GM19239 (cell line): Measurements from ENCODE around the gene LDLRAD4.
A peak's percentile ranks its signal among the peaks of the same experiment; 100 is the strongest.

ENCODE experiments used
- DNase-seq: peaks from one replicate; pipeline ENCODE4 v3.0.0; 2011; ENCODE audit warnings: low spot score; ENCODE audit not compliant: insufficient read length
- FAIRE-seq: peaks from 2 replicates; lab custom pipeline; 2011; peaks lifted over from hg19 to GRCh38; lab: Jason Lieb, UNC

LDLRAD4 gene

DNA sequence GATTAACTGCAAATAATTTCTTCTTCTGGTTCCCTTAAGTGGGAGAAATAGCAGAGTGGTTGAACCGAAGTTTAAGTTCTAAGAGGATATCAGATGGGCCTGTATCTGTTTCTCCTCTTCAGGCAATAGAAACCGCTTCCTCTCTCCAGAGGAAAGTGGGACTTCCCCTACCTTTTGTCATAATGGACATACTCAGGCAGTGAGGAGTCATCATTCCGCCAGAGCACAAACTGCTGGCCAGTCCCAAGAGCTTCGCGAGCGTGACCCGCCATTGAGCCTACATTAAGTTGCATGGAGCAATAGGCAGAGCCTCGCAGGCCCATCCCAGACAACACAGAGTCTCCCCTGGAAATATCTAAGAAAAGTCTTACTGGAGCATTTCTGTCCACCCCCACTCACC lies 158.9 kb downstream of the LDLRAD4 start:
- no peak for DNase-seq

DNA sequence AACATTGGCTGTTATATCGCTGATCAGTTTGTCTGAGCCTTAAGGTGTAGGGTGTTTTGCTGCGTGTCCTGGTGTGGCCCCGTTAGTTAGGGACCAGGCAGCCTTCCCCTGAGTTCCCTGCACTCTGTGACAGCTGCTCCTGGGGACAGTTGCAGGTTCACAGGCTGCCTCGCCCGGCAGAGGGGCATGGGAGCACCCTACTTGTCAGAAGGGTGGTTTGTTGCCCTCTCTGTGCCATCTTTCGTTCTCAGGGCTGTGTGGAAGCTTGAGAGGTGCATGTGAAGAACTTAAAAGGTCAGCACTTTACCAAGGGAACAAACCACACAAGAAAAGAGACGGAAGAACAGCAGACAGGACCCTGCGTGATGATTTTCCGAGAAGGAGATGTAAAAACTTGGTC lies 159.6 kb downstream of the LDLRAD4 start:
- DNase-seq (no peak), FAIRE-seq (no peak)

More for the DNA sequence above, 158.9 kb downstream of the LDLRAD4 start:
- no peak for FAIRE-seq

DNA sequence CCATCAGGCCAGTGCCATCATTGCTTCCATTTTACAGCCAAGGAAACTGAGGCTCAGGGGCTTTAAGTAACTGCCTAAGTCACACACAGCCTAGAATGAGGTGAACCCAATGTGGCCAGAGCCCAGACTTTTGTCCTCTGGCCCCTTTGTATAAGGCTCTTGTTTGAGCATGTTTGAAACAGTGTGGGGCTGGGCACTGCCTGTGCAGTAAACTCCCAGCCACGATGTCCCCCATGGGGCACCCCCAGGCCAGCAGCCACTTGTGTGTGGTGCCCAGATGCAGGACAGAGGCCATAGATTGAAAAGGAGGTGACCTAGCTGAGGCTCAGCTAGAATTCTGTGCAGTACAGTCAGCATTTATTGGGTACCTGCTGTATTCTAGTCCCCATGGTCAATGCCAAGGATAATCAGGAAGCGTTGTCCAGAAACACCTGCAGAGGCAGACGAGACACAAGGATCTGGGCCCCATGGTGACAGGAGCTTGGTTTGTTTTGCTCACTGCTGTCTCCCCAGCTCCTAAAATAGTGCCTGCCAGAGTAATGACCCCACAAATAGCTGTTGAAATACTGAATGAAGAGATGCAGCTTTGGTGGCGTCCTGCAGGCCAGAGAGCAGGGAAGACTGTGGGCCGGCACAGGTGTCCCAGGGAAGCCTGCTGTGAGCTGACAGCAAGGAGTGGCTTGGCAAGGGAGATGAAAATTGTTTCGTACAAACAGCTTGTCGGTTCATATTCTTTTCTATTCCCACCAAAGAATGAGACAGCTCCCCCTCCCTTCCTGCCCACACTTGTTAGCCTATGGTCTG lies 160.7 kb downstream of the LDLRAD4 start:
- no peak for FAIRE-seq
- no peak for DNase-seq

DNA sequence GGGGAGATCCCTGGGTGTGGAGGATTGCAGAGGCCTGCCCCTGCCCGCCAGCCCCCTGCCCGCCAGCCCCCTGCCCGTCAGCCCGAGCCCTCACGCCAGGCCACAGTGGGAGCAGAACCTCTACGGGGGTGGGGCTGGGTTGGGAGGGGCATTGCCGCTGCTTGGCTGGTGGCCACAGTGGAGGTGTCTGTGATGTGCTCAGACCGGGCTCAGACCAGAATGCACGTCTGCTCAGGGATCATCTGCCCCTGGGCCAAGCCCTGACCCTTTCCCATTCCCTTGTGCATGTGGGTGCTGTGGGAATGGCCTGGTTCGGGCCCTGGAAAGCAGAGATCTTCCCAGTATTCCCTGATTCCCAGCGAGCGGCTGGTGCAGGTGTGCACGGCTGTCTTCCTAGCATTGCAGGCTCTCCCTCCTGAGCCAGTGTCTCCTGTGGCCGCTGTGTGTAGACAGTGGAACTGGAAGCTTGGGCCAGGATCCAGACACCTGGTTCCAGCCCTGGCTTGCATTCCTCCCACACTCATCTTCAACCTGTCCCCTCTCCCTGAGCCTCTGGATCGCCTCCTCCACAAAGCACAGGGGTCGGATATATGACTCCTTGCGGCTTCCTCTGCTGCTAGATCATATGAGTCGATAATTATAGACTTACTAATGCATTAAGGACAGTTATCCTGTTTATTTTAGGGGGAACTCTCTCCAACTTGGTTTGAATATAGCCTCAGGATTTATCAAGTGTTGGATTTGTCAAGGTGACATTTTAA lies 161.6 kb downstream of the LDLRAD4 start:
- DNase-seq (no peak), FAIRE-seq (no peak)

DNA sequence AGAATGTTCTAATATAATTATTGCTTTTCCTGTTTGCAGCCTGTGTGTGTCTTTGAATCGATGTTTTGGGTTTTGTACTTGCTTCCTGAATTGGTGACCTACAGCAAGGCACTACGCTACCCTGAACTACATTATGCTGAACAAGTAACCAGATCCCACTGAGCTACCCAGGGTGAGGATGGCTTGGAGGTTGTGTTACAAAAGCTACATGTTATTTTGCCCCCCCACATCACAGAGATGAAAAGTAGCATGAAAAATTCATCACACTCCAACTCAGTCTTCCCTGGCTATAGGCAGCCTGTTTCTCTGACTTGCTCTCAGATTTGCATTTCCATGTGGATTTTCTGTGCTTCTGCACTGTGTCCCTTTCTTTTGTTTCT lies 162.1 kb downstream of the LDLRAD4 start:
- DNase-seq = no peak
- FAIRE-seq = no peak

DNA sequence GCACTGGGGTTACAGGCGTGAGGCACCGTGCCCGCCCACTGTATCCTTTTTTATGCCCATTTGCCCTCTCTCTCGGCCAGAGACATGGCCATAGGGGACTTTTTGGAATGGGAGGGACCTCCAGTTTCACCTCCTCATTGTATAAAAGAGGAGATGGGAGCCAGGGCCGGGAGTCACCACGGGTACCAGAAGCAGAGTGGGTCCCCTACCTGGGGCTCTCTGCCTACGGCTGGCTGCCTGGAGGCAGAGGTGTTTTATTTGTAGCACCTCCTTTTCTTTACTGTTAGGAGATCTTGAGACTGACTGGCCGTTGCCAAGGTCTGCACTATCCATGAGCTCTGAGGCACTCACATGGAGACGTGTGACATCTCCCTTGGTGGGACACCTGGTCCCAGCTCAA lies 162.8 kb downstream of the LDLRAD4 start:
- DNase-seq (no peak), FAIRE-seq (no peak)

DNA sequence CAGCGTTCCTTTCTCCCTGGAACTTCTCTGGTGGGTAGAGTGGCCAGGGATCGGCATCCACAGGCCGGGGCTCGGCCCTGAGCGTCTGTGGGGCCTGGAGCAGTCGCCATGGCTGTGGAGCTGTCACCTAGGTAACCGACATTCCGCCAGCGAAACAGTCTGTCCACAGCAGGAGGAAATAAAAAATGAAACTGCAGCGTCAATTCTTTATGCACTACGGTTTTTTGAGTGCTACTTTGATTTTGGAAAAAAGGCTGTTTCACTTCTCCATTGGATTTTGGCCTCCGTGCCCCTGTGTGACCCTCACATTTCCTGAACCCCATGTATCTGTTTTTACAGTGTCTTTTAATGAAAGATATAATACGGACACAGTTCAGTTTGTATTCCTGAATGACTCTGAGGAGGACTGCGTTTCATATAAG lies 163.4 kb downstream of the LDLRAD4 start:
- FAIRE-seq (no peak), DNase-seq (peak; percentile 79)

DNA sequence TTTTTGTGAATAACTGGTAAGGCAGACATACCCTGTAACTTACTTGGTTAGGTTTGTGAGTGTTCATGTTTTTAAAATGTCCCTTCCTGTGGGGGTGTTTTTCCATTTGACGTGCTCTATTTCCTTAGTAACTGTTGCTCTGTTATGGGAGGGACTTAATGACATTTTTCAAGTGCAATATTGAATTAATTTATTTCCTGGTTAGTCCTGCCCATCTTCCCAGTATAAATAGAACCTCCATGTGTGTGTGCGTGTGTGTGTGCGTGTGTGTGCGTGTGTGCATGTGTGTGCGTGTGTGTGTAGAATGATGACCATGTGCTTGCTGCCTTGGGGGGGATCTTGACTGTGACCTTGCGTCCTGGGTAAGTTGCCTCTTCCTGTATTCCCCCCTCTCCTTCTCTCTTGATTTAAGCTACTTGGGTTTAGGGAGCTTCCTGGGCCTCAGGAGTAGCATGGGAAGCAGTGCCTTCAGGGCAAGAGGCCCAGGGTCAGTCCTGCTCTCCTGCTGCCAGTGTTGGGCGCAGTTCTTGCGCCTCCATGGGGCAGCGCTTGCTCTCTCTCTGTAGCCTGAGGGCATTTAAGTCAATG lies 163.9 kb downstream of the LDLRAD4 start:
- no peak for DNase-seq
- FAIRE-seq = no peak

DNA sequence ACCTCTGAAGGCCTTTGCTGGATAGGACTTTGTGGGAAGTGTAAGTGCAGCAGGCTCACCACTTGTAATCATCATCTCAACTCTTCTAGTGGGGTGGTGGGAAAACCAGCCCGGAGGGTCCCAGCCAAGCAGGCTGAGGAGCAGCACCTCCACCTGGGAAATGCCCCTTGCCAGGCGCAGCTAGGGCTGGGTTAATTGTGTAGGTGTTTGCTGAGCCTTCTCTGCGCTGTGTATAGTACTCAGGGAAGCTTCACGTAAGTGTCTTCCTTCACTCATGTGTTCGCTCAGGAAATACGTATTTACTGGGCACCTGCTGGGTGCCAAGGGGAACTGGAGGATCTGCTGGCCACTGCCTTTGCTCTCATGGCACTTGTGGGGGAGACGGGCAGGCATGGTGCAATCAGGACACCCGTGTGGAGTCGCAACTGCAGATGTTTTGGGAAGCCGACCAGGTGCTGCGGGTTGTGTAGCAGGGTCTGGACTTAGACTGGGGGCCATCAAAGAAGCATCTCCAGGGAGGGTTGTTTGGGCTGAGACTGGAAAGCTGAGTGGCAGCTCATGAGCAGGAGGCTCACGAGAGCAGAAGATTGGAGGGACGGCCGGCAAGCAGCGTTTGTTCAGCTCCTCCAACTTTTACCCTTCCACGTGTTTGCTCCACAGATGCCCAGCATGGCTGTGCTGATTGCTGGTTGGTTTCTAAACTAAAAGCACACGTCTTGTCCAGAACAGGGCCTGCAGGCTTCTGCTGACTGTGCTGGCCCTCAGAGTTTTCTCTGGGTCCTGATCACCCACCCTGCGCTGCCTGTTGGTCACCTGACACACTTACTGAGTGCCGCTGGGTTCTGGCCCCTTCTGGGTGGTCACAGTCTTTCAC lies 164.6 kb downstream of the LDLRAD4 start:
- FAIRE-seq (no peak), DNase-seq (no peak)

DNA sequence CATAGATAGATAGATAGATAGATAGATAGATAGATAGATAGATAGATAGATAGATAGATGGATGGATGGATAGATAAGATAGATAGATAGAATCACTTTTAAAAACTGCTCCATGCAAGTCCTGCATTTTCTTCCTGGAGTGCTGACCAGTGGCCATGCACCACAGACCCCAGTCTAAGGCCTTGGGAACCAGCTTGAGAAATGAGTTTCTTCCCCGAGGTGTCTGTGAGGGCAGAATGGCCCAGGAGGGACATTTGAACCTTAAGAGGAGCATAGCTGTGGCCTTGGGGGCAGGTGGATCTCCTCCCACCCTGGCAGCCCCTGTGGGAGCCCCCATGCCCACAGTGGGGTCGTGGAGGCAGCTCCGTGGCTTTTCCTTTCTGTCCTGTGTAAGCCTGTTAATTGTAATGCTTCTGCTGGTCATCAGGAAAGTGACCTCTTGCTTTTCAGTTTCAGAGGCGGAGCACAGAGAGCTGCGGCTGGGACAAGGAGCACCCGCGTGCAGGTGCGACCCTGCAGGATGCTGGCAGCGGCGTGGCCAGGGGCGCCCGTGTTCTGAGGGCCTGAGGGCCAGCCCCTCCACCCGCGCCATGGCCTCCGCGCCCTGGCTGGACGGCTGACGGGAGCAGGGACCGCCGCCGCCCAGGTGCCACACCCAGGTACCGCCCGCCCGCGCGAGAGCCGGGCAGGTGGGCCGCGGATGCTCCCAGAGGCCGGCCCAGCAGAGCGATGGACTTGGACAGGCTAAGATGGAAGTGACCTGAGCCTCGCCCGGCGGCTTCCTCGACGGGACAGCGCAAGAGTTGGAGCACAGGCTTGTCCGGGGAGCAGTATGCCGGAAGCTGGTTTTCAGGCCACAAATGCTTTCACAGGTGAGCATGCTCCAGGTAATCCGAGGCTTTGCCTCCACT lies 168.6 kb downstream of the LDLRAD4 start:
- FAIRE-seq = no peak
- DNase-seq = no peak

DNA sequence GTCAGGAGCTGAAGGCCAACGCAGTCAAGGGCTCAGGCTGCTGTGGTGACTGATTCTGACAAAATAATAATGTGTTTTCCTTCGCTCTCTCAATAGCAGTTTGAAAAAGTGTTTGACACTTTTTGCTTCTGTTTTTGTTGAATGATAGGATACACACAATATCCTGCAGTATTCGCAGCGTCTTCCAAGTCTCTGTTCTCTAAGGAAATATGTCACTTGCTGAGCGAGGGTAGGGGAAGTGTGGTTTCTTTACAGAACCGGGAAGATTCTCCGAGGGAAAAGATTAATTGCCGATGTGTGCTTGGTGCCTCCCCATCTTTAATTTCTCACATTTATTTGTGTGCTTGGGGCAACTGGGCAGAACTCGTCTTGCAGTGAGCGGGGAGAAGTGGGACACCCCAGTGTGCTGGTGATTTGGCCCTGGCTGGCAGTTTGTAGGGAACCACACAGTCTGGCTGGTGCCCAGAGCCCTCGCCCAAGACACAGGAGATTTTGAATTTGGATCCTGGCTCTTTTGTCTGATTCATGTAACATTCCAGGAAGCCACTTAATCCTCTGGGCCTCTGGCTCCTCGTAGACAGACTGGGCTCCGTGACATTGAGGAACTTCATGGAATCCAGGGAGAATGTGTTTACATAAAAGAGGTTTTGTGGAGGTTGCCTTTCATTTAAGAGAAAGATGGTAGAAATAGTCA lies 169.4 kb downstream of the LDLRAD4 start:
- FAIRE-seq = no peak
- DNase-seq = no peak

DNA sequence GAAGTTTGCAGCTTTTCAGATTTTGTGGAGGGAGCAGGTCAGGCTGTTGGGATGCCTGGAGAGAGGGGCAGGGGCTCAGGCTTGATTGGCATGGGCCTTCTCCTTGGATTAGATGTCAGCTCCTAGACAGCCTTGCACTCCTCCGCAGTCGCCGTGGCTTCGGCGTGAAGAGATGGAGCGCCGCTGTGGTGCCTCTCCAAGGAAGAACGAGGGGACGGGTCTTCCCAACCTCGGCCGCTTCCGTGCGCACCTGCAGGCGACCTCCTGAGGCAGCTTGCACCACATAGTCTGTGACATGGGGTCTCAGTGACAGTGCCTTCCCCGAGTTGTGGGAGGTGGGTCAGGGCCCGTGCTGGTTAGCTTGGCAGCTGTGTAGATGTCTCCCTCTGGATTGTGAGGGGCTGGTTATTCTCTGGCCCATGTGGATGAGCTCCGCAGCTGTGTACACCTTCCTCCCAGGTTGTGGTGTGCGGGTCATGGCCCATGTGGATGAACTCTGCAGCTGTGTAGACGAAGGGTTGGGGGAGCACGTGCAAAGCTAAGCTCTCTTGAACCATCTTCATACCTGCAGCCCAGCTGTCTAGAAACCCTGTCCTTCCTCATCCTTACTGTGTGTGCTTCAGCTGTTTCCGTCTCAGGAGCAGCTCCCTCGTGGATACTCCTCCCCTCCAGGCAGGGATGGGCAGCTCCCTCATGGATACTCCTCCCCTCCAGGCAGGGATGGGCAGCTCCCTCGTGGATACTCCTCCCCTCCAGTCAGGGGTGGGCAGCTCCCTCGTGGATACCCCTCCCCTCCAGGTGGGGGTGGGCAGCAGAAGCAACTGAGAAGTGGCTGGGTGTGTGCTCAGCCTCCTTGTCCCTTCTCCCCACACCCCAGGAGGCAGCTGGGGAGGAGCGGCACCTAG lies 170.3 kb downstream of the LDLRAD4 start:
- FAIRE-seq (no peak), DNase-seq (no peak)

DNA sequence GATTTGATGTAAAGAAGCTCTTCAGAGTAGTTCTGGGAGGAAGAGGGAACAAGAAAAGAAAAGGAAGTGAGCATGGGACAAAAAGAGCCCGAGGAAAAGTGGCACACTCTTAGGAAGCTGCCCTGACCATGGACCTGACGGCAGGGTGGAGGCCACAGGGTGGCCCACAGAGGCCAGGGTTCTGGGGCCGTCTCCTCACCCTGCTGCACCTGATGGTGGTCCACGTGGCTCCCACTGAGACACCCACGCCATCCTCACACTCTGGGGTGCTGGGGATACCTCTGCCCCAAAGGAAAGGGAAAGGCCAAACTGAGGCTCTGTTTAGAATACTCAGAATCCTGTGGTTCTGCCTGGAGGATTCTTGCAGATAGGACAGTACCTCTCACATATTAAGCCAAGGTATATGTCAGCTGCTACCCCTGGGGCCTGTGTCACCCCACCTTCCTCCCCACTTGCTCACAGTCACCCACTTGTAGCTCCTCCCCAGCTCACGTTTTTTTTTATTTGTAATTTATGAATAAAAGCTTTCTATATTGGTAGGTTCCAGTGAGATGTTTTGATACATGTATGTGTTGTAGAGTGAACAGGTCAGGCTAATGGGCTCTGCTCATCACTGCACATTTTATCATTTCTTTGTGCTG lies 171.1 kb downstream of the LDLRAD4 start:
- DNase-seq (no peak), FAIRE-seq (no peak)

DNA sequence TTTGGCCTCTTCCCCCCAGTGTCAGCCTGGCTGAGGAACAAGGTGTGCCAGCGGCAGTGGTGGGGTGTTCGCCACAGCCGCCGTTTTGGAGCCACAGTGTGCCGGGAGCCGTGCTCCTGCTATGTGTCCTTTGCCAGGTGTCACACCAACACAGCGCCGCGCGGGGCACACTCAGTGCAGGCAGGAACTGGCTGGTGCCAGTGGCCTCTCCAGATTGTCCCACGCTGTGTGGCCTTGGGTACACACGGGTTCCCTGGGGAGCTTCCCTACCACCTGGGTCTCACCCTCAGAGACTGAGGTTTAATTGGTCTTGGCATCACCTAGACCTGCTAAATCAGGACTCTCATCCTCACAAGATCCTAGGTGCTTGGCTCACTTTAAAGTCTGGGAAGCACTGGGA lies 171.6 kb downstream of the LDLRAD4 start:
- no peak for DNase-seq
- FAIRE-seq = no peak

DNA sequence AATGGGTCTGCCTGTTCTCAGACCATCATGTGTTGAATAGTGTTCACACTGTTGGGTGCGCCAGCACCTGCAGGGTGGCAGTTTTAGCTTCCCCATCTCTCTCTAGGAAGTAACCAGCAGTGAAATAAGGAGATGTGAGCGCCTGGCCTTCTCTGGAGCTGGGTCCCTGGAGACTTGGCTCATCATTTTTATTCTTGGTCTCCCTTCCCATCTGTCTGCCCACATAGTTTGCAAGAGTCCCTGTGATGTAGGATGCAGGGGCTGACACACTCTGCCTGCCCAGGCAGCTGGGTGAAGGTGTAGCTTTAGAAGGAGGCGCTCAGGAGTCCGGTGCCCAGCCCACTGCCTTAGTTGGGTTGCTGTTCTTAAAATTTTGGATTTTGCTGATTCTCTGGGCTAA lies 172.2 kb downstream of the LDLRAD4 start:
- DNase-seq (no peak), FAIRE-seq (no peak)

DNA sequence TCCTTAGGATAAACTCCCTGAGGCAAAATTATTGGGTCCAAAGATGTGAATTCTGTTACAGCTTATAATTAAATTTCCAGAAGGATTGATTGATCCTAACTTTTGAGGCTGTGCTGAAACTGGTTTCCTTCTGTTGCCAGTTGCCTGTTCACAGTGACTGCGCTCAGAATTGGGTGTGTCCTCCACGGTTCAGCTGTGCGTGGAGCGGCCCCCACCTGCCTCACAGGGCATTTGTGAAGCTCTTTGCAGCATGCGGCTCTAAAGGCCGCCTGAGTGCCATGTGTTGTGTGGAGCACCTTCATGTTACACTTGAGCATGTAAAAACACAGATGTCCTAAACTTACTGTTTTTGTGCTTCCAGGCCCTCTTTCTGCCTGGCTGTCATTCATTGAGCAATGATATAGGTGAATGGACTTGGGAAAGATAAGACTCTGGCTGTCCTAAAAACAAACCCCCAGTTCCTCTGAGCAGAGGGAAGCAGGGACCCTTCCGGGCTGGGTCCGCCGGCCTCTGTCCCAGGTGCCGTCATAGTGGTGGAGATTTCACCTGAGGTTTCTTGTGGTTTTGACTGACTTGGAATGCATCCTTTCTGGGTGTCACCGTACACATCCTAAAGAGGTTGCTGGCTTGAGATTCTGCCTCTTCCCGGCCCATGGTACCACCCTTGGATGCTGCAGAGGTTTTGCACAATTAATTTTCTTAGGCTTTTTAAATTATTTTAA lies 173.6 kb downstream of the LDLRAD4 start:
- DNase-seq (no peak), FAIRE-seq (no peak)

DNA sequence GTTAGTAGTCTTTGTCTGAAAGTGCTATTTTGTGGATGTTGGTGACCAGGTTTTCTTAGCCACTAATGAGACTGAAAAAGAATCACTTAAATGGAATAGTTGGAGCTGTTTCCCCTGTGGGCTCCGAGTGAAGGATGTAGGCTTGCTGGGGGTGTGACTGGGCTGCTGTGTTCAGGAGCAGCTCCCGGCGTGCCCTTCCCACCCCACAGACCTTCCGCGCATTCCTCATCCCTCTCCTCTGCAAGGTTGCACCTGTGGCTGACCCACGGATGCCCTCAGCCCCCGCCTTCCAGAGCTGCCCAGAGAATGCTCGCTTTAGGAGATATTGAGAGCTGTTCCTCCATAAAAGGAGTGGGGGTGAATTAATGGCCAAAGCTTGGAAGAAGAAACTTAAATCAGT lies 174.3 kb downstream of the LDLRAD4 start:
- DNase-seq (no peak), FAIRE-seq (no peak)
